Fibroblast of skin of right biceps (primary cell): ENCODE results near the gene AGR3.
A peak's percentile ranks its signal among the peaks of the same experiment; 100 is the strongest.
"Not testable (repeated sequence)": the region's sequence is repeated elsewhere in the genome, so short reads cannot be mapped to it uniquely, and the experiment has no call there.

ENCODE experiments used
- DNase-seq: peaks from one replicate; pipeline ENCODE4 v3.0.0-alpha.2; 2013

AGR3 gene

DNA sequence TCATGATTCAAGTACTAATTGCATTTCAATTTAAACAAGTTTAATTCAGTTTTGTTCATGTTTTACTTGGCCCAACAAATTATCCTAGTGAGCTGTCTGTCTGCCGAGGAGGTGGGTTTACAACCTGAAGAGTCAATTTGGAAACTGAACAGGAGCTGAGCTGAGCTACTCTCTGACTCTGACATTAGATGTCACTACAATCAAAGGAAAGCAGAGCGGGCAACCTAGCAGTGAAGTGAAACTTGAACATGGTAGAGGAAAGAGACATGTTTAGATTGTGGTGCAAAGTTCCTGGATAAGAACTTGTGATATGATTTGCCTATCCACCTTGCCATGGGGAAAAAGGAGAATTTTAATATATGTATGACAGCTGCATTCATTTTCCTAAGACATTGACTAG is 9.6 kb upstream of the AGR3 start:
- peak; percentile 48 for DNase-seq

DNA sequence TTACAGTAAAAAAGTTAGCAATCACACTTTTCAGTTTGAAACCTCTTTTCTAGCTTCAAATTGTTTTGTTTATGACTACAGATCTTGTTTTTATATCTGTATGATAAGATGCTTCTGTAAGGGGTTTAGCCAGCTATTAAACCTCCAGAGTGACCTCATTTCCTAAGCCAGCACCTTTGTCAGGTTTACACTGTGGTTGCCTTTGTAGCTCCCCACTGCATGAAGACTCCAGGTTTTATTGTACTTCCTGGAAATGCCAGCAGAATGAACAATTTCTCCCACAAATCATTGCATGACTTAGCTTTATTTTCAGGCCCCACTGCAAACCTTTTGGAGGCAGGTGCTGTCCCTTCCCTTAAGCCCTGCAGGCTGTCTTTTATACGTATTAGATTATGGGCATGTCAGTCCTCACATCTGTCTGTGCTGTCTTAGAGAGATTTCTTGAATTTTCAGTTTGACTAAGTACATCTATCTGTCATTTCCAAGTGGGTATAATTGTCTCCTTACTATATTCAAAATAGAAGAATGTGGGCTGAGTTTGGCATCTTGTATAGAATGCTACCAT is 8.2 kb upstream of the AGR3 start:
- DNase-seq: no peak

DNA sequence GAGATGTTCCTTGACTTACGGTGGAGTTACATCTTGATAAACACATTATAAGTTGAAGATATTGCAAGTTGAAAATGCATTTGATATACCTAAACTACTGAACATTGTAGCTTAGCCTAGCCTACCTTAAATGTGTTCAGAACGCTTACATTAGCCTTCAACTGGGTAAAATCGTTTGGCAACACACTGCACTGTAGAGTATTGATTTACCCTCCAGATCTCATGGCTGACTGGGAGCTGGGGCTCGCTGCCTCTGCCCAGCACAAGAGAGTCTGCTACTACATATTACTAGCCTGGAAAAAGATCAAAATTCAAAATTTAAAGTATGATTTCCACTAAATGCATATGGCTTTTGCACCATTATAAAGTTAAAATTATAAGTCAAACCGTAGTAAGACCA is 7.5 kb upstream of the AGR3 start:
- no peak for DNase-seq

DNA sequence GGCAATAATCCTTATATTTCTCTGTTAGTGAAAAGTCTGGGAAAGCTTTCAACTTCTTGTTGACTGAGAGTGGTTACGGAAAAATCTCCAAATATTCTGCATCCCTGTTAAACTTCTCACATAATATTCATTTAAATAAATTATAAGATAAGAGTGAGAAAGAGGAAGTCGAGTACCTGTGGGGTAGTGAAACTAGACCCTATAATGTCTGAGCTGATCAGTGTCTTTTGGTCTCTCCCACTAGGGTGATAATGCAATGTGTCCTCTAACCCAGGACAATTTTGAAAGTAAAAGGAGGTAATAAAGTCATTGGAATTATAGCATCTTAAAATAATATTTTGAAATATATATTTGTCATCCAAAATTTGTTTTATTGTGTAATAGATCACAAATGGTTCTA is 2.1 kb upstream of the AGR3 start:
- DNase-seq: no peak

DNA sequence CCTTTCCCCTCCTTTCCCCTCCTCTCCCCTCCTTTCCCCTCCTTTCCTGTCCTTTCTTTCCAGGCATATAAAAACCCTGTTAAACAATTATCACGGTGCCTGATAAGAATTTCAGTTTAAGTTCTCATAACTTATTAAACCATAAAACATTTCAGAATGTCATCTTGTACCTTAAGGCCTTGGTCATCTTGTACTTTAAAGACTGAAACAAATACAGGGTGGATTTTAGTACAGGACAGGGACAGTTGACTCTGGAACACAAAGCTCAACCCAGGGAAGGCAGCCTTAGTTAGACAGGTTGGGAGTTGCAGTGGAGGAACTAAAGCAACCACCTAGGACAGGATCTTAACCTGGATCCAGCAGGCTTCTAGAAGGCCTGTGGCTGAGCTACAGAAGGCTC is 1.2 kb downstream of the AGR3 start:
- DNase-seq: no peak

DNA sequence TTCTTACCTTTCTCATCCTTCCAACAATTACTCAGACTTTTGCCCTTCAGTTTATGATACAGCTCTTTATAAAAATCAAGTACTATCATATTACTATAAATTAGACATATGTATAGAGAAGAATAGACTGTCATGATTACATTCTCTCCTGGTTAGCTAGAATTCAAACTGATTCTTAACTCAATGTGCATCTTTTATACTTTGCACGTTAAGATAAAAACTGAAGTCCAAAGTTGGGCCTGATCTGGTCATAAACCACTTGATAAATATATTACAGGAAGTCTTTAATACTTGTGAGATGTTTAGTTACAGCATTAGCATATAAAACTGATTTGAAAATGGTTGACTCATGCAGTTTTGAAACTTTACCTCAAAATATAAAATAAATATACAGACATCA is 2.6 kb downstream of the AGR3 start:
- no peak for DNase-seq

DNA sequence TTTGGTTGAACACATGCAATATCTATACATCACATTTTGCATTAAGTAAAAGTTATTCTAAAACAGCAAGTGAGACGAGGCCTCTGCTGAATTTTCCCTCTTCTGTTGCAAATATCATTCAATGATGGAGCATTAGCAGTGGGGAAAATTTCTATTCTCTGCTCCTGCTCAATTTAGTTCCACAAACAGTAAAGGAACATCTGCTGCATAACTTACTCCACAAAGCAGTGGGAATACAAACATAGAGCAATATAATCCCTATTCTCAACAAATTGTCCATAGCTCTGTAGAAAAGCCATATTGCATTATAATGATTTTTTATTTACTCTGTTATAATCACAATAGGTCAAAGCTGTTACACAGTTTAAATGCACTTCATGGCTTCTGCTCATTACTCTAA is 5.9 kb downstream of the AGR3 start:
- no peak for DNase-seq

DNA sequence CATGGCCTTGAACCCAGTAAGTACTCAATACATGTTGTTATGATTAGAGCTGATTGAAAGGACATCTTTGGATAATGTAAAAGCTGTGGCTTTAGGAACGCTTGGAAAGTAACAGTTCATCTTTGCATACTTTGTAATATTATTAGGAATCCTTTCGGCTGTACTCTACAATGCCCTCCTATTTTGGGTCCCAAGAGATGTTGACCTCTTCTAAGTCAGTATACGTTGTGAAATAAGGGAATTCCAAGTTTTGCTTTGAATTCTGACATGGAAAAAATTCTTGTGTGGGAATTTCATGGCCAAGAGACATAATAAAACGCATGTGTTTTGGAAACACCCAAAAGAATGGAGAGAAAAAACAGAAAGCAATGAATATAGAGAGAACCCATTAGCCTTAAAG is 7.7 kb downstream of the AGR3 start:
- peak; percentile 2 for DNase-seq

DNA sequence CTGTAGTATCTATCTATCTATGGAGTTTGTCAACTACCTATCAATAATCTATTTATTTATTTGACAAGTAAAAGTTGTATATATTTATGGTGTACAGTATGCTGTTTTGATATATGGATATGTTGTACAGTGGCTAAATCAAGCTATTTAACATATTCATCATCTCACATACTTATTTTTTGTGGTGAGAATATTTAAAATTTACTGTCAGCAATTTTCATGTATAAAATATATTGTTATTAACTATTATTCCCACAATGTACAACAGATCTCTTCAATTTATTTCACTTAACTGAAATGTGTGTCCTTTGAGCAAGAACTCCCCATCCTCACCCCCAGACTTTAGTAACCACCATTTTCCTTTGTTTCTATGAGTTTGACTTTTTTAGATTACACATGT is 14.5 kb downstream of the AGR3 start:
- no peak for DNase-seq

DNA sequence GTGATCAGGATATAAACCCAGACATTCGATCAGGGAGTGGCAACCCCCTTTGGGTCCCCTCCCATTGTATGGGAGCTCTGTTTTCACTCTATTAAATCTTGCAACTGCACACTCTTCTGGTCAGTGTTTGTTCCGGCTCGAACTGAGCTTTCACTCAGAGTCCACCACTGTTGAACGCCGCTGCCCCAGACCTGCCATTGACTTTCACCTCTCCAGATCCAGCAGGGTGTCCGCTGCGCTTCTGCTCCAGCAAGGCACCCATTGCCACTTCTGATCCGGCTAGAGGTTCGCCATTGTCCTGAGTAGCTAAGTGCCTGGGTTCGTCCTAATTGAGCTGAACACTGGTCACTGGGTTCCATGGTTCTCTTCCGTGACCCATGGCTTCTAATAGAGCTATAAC is 28.6 kb downstream of the AGR3 start:
- not testable (repeated sequence) for DNase-seq

DNA sequence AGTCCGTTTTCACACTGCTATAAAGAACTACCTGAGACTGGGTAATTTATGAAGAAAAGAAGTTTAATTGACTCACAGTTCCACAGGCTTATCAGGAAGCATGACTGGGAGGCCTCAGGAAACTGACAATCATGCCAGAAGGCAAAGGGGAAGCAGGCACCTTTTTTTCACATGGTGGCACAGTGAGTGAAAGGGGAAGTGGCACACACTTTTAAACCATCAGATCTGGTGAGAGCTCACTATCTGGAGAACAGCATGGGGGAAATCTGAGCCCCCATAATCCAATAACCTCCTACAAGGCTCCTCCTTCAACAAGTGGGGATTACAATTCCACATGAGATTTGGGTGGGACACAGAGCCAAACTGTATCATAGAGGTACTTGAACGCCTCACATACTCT is 30.0 kb downstream of the AGR3 start:
- DNase-seq: no peak

DNA sequence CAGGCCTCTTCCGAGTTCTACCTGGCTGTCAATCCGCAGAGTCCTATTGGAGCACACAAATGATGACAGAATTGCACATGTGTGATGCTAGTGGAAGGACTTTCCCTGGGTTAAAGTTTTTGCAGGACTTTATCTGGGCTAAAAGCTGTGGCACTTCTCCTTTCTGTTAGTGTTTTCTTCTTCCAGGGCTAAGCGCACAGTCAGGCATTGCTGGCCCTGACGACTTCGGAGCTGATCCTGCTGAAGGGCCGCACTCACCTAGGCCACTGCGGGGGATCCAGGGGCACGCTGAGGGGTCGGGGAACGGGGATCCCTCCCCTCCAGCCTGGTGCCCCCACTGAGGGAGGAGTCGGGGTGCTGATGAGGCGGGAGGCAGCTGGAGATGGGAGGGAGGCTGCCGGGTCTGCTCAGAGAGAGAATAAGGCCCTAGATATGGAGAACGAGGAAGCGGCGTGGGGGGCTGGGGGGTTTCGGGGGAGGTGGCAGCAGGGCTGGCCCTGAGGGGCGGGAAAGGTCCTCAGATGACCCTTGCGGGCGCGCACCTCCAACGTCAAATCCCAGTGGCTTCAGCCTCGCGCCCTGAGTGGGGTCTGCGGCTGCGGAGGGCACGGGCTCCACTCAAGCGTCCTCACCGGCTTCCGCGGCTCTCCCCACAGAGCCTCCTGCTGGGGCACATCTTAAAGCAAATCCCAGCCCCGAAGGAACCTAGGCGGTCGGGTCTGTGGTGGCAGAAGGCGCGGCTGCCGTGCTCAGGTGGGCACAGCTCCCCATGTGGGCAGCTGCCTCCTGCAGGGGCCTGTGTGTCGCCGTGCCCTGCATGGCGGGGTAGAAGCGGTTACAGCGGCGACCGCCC is 30.9 kb downstream of the AGR3 start:
- no peak for DNase-seq

DNA sequence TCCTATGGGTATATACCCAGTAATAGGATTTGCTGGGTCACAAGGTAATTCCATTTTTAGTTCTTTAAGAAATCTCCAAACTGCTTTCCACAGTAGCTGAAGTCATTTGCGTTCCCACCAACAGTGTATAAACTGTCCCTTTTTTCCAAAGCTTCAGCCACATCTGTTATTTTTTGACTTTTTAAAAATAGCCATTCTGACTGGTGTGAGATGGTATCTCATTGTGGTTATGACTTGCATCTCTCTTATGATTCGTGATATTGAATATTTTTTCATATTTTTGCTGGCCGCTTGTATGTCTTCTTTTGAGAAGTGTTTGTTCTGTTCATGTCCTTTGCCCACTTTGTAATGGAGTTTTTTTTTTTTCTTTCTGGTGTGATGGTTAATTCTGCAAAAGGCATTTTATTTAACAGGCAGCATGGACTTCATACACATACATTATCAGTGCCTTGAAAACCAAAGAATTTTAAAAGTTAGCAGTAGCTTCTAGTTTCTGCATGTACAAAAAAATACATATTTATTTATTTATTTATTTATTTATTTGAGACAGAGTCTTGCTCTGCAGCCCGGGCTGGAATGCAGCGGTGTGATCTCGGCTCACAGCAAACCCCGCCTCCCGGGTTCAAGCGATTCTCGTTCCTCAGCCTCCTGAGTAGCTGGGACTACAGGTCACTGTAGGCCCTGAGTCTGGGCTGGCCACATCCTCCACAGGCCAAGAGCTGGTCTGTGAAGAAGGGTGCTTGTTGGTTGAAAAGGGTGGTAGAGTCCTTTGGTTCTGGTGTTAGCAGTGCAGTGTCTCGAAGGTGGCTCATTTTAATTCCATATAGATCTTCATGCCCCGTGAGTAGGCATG is 32.3 kb downstream of the AGR3 start:
- no peak for DNase-seq

DNA sequence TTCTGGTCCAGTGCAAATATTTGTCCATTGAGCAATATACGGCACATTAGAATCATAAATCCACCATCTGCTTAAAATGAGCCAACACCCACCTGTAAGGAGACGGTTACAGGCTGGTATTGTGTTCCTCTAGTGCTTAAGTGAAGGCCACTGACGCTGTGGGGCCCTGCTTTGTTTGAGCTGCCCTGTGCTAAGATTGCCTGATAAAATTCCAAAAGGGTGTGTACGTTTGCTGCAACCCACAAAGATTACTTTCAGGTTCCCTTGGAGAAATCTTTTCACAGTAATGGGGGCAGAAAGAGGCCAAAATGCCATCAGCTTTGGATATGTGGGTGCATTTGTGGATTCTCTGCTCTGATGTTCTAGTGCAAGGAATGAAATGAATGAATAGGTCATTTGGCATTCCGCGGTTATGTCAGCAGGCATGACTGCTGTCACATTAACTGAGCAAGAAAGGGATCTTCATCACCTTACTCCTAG is 34.4 kb downstream of the AGR3 start:
- DNase-seq: peak; percentile 38

DNA sequence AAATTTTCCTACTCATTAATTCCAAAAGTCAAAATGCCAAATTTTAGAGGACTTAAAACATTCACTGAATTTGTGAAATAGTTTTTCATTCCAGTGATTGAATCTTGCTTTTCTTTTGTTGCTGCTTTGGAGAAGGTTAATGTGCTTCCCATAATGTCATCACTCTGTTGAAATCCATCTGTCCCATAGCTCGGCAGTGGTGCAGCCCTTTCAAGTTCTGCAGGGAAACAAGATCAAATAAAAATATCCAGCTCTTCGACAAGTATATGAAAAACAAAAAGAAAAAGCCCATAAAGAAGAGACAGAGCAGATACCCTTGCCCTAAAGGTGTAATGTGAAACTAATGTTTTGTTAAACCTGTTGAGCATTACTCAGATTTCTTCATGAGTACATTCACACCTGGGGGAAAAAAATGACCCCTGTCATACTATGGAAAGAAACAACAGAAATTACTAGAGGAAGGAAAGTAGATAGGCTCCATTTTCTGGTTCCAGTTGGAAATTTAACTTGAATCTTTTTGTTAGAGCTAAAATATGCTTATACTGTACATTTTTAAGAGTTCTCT is 35.1 kb downstream of the AGR3 start:
- DNase-seq: no peak

DNA sequence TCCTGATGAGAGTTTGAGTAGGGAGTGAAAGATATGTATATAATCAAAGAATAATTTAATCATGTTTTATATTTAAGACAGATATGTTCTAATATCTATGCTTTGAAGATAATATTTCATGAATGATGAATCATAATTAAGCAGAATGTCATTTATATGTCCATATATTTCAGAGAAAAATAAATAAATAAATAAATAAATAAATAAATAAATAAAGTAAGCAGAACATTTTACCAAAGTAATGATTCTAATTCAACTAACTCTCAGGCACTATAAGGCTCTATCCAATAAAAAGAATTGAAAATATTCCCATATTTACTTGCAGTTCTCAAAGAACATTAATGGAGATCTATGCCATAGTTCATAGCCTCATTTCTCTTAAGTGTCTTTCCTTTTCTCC is 36.0 kb downstream of the AGR3 start:
- DNase-seq: no peak

DNA sequence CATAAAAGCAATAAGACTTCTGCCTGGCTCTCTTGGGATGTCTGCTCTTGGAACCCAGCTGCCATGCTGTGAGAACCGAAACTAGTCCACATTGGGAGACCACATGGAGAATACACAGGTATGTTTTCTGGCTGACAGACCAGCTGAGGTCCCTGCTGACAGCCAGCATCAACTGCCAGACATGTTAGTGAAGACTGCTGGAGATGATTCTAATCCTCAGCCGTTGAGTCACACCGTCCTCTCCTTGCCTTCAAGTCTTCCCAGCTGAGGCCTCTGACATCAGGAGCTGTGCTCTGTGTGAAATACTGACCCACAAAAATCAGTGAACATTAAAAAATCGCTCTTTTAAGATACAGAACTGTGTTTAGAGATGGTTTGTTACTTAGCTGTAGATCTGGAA is 40.1 kb downstream of the AGR3 start:
- peak; percentile 78 for DNase-seq

DNA sequence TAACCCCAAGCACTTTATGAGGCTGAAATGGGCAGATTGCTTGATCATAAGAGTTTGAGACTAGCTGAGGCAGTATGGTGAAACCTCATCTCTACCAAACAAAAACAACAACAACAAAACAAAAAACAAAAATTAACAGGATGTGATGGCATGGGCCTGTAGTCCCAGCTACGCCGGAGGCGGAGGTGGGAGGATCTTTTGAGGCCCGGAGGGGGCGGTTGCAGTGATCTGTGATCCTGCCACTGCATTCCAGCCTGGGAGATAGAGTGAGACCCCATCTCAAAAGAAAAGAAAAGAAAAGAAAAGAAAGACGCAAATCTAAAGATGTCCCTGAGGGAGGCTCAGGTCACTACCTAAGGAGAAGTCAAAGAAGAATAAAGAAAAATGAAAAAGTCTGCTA is 41.7 kb downstream of the AGR3 start:
- DNase-seq: no peak

DNA sequence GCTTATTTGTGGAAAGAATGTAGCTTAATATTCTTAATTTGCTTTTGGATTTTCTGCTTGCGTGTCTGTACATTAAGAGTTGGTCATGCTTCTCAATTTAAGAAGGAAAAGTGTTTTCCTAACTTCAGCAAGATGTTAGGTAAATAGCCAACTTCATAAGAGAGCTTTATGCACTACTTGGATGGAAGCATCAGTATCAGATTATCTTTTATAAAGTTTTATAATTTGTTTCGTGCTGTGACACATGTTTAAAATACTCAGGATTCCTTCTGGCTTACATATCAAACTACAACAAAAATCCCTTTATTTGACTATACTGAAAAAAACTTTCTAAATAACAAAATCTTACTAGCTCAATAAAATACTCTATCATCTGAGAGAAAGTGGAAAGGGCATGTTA is 42.1 kb downstream of the AGR3 start:
- peak; percentile 43 for DNase-seq

DNA sequence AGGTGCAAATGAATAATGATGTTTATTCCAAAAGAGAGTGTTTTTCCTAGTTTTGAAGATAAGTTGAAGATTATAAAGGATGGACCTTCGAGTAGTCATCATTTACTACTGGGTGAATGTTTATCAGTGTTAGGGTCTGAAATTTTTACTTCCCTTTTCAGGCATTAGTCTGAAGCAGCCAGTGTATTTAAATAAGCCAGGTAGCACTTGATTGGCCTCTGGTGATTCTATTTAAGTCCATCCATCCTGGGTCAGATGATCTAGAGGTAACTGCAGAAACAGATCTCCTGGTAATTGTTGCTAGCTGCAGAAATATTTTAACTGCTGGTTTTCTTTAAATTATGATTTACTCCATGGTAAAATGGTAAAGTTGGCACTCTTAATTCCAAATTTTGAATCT is 42.9 kb downstream of the AGR3 start:
- DNase-seq: no peak

DNA sequence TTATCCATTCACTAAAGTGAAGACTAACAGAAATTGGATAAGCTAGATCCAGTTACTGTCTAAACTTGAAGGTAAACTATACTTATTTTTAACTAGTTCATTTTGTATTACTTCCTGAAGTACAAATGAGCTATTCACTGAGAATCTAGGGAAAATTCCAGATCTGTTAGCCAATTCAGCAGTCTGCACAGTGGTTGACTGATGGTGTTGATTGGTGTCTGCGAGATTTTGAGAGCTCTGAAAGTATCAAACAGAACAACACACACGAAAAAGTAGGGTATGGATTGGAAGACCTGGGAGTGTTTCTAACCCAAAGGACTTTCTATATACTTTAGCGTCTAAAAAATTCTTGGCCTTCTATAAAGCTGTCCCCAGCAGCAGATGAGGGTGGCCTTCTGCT is 43.4 kb downstream of the AGR3 start:
- DNase-seq: peak; percentile 23

DNA sequence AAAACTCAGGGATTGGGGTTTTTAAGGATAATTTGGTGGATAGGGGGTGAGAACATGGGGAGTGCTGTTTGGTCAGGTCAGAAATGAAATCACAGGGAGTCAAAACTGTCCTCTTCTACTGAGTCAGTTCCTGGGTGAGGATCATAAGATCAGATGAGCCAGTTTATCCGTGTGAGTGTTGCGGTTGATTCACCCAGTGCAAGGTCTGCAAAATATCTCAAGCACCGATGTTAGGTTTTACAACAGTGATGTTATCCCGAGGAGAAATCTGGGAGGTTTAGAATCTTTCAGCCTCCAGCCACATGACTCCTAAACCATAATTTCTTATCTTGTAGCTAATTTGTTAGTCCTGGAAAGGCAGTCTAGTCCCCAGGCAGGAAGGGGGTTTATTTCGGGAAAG is 45.3 kb downstream of the AGR3 start:
- DNase-seq: no peak

DNA sequence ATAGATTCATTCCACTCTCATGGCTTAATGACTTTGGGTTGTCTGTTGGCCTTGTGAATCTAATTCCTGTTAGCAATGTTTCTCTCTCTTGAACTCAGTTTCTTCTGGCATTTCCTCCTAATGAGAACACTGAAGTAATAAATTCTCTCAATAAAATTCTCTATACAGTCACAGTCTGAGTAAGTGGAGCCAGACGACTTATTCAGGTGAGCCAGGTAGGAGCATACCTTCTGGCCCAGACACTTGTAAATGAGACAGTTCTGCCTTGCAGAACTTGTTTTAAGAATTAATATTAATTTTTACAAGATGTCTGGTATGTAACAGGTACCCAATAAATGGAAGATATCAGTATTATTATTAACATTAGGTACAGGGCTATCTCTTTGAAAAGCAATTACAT is 48.4 kb downstream of the AGR3 start:
- no peak for DNase-seq

DNA sequence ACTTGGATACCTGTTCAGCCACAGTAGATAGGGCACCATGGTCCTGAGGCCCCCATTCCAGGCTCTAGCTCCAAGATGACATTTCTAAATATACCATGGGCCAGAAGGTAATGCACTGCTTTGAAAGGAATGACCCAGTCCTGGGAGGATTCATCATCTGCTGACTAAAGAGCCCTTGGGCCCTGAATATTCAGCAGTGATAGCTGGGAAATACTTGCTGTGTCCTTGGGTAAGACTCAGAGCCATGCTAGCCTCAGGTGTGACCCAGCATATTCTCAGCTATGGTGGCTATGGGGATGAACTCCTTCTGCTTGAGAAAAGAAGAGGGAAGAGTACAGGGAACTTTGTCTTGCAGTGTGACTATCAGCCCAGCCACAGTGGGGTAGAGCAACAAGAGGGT is 55.7 kb downstream of the AGR3 start:
- DNase-seq: no peak
